Skeletal muscle satellite cell (primary cell): ENCODE measurements around the gene DAGLA.

ENCODE experiments used
- H3K27me3 ChIP-seq: 2 replicates; pipeline ENCODE4 v1.7.0; 2013; ENCODE audit warnings: low read length; ENCODE audit not compliant: control insufficient read depth, insufficient read depth
- H3K36me3 ChIP-seq: 2 replicates; pipeline ENCODE4 v1.7.0; 2013; ENCODE audit warnings: mild to moderate bottlenecking, control low read depth, low read length; ENCODE audit not compliant: insufficient read depth
- H3K4me1 ChIP-seq: 2 replicates; pipeline ENCODE4 v1.7.0; 2013; ENCODE audit warnings: low read length; ENCODE audit not compliant: control insufficient read depth, insufficient read depth
- H3K4me2 ChIP-seq: 2 replicates; pipeline ENCODE4 v1.7.0; 2013; ENCODE audit warnings: mild to moderate bottlenecking, low read length
- H3K4me3 ChIP-seq: 2 replicates; pipeline ENCODE4 v1.7.0; 2013; ENCODE audit warnings: low read length
- H3K9ac ChIP-seq: 2 replicates; pipeline ENCODE4 v1.7.0; 2013; ENCODE audit warnings: mild to moderate bottlenecking, low read depth, low read length, moderate library complexity
- H3K9me3 ChIP-seq: replicated peaks from 2 replicates; pipeline ENCODE4 v1.7.0; 2013; ENCODE audit warnings: mild to moderate bottlenecking, control low read depth, low read length

Gene DAGLA

DNA sequence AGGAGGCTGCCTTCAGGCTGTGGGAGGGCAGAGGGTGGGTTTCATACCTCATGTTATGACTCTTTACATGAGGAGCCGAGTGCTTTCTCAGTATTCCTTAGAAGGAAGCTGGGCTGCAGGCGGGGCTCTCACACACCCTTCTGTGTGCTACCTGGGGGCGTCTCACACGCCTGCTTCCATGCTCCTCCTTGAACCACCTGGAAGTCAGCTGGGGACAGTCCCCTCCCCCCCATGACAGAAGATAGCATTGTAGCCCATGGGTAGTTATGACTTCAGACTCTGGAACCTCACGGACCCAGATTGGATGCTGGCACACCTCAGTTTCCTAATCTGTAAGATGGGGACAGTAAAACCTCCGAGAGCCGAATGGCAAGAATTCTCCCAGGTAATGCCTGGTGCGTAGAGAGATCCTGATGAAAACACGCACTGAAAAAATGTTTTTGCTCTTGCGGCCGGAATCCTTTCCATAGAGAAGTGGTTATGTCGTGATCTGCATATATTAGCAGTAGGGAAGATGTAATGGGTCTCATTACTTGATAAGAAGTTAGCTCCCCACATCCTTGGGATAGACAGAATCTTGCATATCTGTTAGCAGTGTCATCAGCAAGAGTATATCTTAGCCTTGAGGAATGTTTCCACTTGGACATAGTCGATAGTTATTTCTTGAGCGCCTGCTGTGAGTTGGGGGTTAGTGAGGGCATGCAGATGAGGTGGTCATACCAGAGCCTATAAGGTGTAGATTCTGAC lies 4.9 kb downstream of the DAGLA start:
- H3K36me3 ChIP-seq = no peaks in the 10 kb centered on the region
- H3K4me2 ChIP-seq = no peak overlapping the region
- no peaks in the 10 kb centered on the region for H3K9me3 ChIP-seq
- peaks cover 52% of the 10 kb centered on the region for H3K4me1 ChIP-seq
- no peak overlapping the region for H3K9ac ChIP-seq
- H3K27me3 ChIP-seq = no peaks in the 10 kb centered on the region
- H3K4me3 ChIP-seq = no peak overlapping the region

DNA sequence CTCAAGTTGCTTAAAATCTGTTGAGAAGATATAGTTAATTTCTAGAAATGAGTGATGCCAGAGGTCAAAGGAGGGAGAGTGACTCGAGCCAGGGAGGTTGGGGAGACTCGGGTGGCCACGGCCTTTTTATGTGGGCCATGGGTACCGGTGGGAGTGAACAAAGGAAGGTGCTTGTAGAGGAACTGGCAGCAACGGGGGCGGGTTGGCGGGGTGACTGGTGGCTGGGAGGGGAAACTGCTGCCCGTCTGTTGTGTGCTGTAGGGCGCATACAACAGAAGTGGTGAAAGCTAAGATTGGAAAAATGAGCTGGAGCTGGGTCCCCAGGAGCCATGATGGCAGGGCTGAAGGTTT lies 5.4 kb downstream of the DAGLA start:
- no peaks in the 10 kb centered on the region for H3K27me3 ChIP-seq
- H3K9me3 ChIP-seq = no peaks in the 10 kb centered on the region
- no peak overlapping the region for H3K4me3 ChIP-seq
- H3K4me1 ChIP-seq = peaks cover 51% of the 10 kb centered on the region
- no peak overlapping the region for H3K9ac ChIP-seq
- H3K4me2 ChIP-seq = no peak overlapping the region
- H3K36me3 ChIP-seq = no peaks in the 10 kb centered on the region

GRCh38 chr11:61686066-61686465 lies 5.9 kb downstream of the DAGLA start:
- Histone ChIP-seq H3K4me3 (no peak overlapping the region), H3K9ac (no peak overlapping the region), H3K4me2 (no peak overlapping the region), H3K4me1 (peaks cover 46% of the 10 kb centered on the region), H3K27me3 (no peaks in the 10 kb centered on the region), H3K9me3 (no peaks in the 10 kb centered on the region), H3K36me3 (no peaks in the 10 kb centered on the region)

DNA sequence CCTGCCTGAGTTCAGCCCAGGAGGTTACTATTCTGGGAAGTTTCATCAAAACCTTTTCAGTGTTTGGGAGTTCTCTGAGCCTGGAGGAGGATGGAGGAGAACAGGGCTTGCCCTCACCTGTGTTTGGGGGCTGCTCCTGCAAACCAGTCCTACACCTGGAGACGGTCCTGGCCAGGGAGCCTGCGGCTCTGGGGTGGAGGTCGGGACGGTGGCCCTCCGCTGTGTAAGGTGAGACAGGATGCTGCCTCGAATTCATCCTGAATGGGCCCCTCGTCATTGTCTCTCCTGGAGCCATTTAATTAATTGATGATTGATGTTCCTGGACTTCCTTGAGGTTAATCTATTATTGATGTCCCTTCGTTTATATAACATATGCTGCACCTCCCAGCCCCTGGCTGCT lies 6.3 kb downstream of the DAGLA start:
- H3K27me3 ChIP-seq = no peaks in the 10 kb centered on the region
- no peaks in the 10 kb centered on the region for H3K36me3 ChIP-seq
- H3K4me3 ChIP-seq = no peak overlapping the region
- no peaks in the 10 kb centered on the region for H3K9me3 ChIP-seq
- H3K4me2 ChIP-seq = no peak overlapping the region
- H3K9ac ChIP-seq = no peak overlapping the region
- H3K4me1 ChIP-seq = peaks cover 42% of the 10 kb centered on the region

DNA sequence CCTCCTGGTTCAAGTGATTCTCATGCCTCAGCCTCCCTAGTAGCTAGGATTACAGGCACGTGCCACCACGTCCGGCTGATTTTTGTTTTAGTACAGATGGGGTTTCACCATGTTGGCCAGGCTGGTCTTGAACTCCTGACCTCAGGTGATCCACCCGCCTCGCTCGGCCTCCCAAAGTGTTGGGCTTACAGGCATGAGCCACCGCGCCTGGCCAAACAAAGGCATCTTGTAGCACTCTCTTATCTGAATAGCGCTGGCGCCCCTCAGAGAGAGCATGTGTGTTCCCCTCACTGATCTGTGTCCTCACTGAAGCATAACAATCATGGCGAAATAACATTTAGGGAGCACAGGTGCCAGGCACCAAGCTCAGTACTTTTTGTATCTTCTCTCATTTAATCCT lies 7.2 kb downstream of the DAGLA start:
- no peaks in the 10 kb centered on the region for H3K36me3 ChIP-seq
- no peaks in the 10 kb centered on the region for H3K27me3 ChIP-seq
- no peaks in the 10 kb centered on the region for H3K9me3 ChIP-seq
- no peak overlapping the region for H3K9ac ChIP-seq
- no peak overlapping the region for H3K4me3 ChIP-seq
- H3K4me1 ChIP-seq = peaks cover 33% of the 10 kb centered on the region
- H3K4me2 ChIP-seq = no peak overlapping the region

GRCh38 chr11:61688365-61689163 lies 8.4 kb downstream of the DAGLA start:
- Histone ChIP-seq H3K4me2 (peak overlapping the region; percentile 76), H3K9ac (peak overlapping the region; percentile 55), H3K4me1 (peaks cover 25% of the 10 kb centered on the region), H3K9me3 (no peaks in the 10 kb centered on the region), H3K27me3 (no peaks in the 10 kb centered on the region), H3K36me3 (no peaks in the 10 kb centered on the region), H3K4me3 (peak overlapping the region; percentile 43)

DNA sequence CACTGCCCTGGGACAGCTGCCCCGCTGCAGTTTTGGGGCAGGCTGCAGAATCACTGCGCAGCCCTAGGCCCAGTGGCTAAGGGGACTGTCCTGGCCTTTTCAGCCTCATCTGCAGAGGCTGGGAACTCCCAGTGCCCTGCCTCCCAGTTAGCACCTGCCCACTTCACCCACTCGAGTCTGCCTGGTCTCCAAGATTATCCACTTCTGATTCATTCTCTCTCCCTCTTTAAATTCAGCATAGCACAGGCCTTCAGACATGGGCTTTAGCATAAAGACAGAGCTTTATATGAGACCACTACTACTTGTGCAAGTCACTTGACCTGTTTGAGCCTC lies 8.9 kb downstream of the DAGLA start:
- Histone ChIP-seq H3K4me1 (peaks cover 25% of the 10 kb centered on the region), H3K27me3 (no peaks in the 10 kb centered on the region), H3K9me3 (no peaks in the 10 kb centered on the region), H3K36me3 (no peaks in the 10 kb centered on the region), H3K9ac (no peak overlapping the region), H3K4me2 (peak overlapping the region; percentile 76), H3K4me3 (no peak overlapping the region)

GRCh38 chr11:61690706-61691379 lies 10.7 kb downstream of the DAGLA start:
- Histone ChIP-seq H3K36me3 (no peaks in the 10 kb centered on the region), H3K4me3 (no peak overlapping the region), H3K9ac (no peak overlapping the region), H3K4me2 (no peak overlapping the region), H3K4me1 (peaks cover 29% of the 10 kb centered on the region), H3K27me3 (no peaks in the 10 kb centered on the region), H3K9me3 (no peaks in the 10 kb centered on the region)

DNA sequence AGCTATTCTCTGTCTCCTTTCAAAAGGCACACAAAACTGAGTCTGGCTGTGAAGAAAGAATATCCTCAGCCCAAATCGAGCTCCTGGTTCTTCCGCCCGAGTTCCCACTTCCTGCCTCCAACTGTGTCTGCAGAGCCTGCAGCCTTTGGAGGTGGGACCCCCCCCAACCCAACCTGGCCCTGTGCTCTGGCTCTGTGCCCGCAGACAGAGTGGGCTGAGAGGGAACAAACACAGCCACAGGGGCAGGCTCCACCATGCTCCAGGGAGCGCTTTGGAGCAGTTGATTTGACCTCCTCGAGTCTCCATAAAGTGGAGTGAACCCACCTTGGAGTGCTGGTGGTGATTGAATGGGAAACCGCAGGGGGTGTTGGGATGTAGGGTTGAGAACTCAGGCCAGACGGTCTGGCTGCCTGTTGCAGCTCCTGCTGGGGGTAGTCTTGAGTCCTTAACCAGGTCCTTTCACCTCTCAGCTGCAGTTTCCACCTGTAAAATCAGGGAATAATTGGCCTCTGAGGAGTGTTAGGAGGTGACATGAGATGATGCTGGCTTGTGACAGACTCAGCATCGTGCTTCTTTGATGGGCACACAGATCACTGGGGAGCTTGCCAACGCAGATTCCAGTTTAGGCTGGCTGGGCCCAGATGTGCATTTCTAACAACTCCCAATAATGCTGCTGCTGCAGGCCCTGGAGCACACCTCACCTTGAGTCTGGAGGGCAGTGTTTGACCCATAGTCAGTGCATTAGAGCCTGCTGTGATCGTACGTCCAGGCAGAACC lies 11.4 kb downstream of the DAGLA start:
- Histone ChIP-seq H3K9ac (no peak overlapping the region), H3K4me1 (peaks cover 36% of the 10 kb centered on the region), H3K27me3 (no peaks in the 10 kb centered on the region), H3K4me3 (no peak overlapping the region), H3K36me3 (no peaks in the 10 kb centered on the region), H3K9me3 (no peaks in the 10 kb centered on the region), H3K4me2 (no peak overlapping the region)

GRCh38 chr11:61693922-61694601 lies 13.9 kb downstream of the DAGLA start:
- Histone ChIP-seq H3K4me1 (peaks cover 40% of the 10 kb centered on the region), H3K9me3 (no peaks in the 10 kb centered on the region), H3K4me2 (no peak overlapping the region), H3K27me3 (no peaks in the 10 kb centered on the region), H3K4me3 (no peak overlapping the region), H3K36me3 (no peaks in the 10 kb centered on the region), H3K9ac (no peak overlapping the region)

GRCh38 chr11:61694602-61694939 lies 14.4 kb downstream of the DAGLA start:
- no peaks in the 10 kb centered on the region for H3K9me3 ChIP-seq
- no peak overlapping the region for H3K4me2 ChIP-seq
- no peak overlapping the region for H3K9ac ChIP-seq
- peaks cover 43% of the 10 kb centered on the region for H3K4me1 ChIP-seq
- H3K36me3 ChIP-seq = no peaks in the 10 kb centered on the region
- no peak overlapping the region for H3K4me3 ChIP-seq
- no peaks in the 10 kb centered on the region for H3K27me3 ChIP-seq
